Activated T-cell treated with anti-CD3 and anti-CD28 coated beads, Interleukin-2, amount 50 U/mL, for 4 hours (primary cell): ENCODE measurements around the gene IRF2. TPM values are rescaled to one million over a fixed set of nuclear protein-coding genes. Genes with fewer than 3 reads are reported as not detected.
A peak's percentile ranks its signal among the peaks of the same experiment; 100 is the strongest.

Experiments
- ATAC-seq, 2 donors: fragments of 200-7000 bp; cut with Tn5 transposase; one replicate each; pipeline ENCODE4 v1.10.0; 2021
- DNase-seq: peaks from one replicate; pipeline ENCODE4 v3.0.0-alpha.2; 2020
- H3K27me3 Mint-ChIP-seq: one replicate; pipeline ENCODE4 v1.8.0; 2021; ENCODE audit warnings: low read depth, mixed read lengths
- H3K36me3 Mint-ChIP-seq: one replicate; pipeline ENCODE4 v1.8.0; 2022; ENCODE audit warnings: mixed read lengths; ENCODE audit not compliant: insufficient read depth
- H3K4me1 Mint-ChIP-seq: one replicate; pipeline ENCODE4 v1.8.0; 2021; ENCODE audit warnings: low read depth, mixed read lengths
- H3K4me3 Mint-ChIP-seq: one replicate; pipeline ENCODE4 v1.8.0; 2021; ENCODE audit warnings: mild to moderate bottlenecking, moderate library complexity, mixed read lengths
- H3K9me3 Mint-ChIP-seq: one replicate; pipeline ENCODE4 v1.8.0; 2021; ENCODE audit warnings: mixed read lengths
- total RNA-seq, 3 donors: library from RNA; stranded (reverse); gene quantifications; one replicate each; pipeline ENCODE4 v1.2.1, GENCODE V29; 2021

The IRF2 gene
- total RNA-seq, 3 donors from 2014 or later, result 29.3 to 37.4 (median 32.8) TPM

DNA sequence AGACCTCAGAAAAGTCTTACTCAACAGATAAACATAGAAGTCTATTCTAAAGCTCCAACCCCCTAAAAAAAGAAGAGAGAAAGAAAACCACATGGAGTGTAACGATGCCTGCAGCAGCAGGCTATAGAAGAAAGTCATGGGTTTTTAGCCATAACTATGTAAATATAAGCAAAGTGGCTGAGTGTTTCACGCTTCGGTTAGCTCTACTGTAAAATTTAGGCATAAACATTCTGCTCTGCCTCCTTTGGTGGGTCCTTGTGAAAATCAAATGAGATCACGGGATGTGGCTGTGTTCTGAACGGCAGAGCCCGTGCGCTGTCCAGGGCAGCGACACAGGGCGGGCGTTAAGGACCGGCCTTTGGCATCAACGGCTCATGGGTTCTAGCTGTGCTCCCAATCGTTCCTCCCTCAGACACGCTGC is 78.4 kb downstream of the IRF2 start:
- no peaks in the 10 kb centered on the region for H3K9me3 Mint-ChIP-seq
- peaks cover 25% of the 10 kb centered on the region for H3K4me1 Mint-ChIP-seq
- peaks cover 65% of the 10 kb centered on the region for H3K36me3 Mint-ChIP-seq
- no peak overlapping the region for H3K4me3 Mint-ChIP-seq
- no peaks in the 10 kb centered on the region for H3K27me3 Mint-ChIP-seq
- DNase-seq (no peak), ATAC-seq (no peak)

DNA sequence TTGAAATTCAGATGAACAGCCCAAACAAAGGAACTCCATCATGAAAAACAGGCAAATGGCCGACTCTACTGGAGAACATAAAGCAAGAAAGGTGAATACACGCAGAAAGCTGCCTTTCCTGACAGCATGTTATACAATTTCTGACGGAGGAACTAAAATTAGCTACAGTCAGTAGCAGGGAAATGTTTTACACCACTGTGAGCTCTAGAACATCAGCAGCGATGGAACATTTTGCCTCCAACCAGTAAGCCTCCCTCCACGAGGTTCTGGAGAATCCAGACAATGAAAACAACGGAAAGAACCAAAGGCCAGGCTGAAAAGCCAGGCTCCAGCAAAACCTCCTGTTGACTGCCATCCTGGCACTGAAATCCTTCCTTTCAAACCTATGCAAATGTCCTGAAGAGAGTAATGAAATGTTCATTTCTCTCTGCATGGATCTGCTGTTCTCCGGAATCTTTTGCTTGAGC is 78.9 kb downstream of the IRF2 start:
- no peak overlapping the region for H3K4me3 Mint-ChIP-seq
- H3K9me3 Mint-ChIP-seq, result no peaks in the 10 kb centered on the region
- no peaks in the 10 kb centered on the region for H3K27me3 Mint-ChIP-seq
- H3K36me3 Mint-ChIP-seq, result peaks cover 63% of the 10 kb centered on the region
- no peak for ATAC-seq
- no peak for DNase-seq
- peaks cover 20% of the 10 kb centered on the region for H3K4me1 Mint-ChIP-seq

DNA sequence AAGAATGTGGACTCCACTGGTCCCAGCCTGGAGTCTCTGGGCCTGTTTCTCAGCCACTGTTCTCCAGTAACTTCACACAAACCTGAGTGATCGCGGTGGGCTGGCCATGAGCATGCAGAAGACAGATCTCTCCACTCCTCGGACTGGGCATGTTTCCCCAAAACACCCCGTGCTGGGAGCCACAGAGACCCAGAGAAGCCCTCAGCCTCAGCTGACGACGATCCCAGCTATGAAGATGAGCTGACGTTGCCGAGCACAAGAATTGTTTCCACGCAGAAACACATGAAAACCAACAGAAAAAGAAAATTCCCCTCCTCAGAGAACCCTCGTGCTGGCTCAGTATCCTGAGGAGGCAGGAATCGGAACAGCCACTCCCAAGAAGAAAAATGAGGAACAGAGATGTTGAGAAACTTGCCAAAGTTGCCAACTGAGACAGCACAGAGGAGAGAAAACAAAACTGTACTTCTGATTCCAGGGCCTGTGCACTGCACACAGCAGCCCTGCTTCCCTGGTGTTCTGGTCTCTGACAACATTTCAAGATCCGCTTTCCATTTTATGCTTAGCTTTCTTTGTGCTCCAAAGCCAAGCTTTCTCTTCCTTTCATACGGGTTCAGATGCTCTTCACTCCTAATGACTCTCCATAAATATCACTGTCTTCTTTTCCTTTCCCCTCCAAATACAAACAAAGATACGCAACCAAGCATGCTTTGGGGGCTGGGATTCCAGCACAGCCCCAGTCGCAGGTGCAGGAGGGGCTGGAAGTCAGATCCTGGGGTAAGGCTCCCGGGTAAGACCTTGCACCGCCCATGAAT is 81.4 kb downstream of the IRF2 start:
- no peak for DNase-seq
- peaks cover 14% of the 10 kb centered on the region for H3K4me1 Mint-ChIP-seq
- H3K36me3 Mint-ChIP-seq, result peaks cover 65% of the 10 kb centered on the region
- no peaks in the 10 kb centered on the region for H3K9me3 Mint-ChIP-seq
- H3K4me3 Mint-ChIP-seq, result no peak overlapping the region
- H3K27me3 Mint-ChIP-seq, result no peaks in the 10 kb centered on the region
- ATAC-seq, result no peak

DNA sequence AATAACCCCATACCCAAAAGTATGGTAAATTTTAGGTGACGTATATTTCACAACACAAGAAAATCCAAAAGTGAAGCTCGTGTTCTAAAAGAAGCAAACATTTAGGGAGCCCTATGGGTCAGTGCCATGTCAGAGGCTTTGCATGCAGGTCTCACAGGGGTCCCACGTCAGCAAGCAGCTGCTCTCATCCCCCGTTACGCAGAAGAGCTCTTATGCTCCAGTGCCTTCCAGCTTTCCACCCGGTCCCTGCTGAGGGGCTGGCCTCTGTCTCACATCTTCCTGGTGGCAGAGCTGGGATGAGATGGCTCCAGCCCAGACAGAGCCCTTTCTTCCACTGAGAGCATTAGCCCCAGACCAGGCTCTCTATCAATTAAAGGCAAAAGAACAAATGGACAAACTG is 82.0 kb downstream of the IRF2 start:
- Mint-ChIP-seq H3K9me3 (no peaks in the 10 kb centered on the region), H3K27me3 (no peaks in the 10 kb centered on the region), H3K4me3 (no peak overlapping the region), H3K4me1 (peaks cover 12% of the 10 kb centered on the region), H3K36me3 (peaks cover 65% of the 10 kb centered on the region)
- ATAC-seq, result no peak
- no peak for DNase-seq

DNA sequence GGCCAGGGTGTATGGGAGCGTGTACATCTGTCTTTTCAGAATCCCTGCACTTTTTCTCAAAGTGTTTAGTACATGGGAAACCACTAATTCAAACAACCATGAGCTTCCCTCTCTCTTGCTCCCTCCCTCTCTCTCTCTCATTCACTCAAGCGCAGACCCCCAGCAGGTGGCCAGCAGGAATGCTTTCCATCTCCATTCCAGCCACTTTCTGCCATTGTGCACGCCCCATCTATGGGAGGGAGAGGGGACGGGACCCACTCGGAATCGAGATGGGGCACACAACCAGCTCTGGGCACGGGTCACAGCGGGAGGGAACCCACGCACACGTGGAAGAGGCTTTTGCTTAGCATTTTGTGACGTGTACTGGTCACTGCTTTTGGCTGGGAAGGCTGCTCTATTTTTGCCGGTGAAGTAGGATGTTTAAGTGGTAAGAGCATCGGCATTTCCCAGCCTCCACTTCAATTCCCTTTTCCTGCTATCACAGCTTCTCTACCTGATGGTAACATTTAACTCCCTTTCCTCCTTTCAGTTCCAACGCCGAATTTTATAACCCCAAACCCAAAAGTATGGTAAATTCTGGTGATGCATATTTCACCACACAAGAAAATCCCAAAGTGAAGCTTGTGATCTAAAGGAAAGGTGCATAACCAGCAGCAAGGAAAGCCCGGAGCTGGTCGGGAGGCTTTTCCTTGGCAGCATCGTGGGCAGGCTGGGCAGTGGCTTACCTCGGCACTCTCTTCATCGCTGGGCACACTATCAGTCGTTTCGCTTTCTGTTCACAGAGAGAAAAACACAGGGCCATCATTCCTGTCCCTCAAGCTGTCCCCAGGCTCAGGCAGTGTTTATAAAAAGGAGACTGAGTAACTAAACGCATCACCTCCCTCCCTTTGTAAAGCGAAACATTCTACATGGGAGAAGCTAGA is 84.1 kb downstream of the IRF2 start:
- peaks cover 67% of the 10 kb centered on the region for H3K36me3 Mint-ChIP-seq
- H3K9me3 Mint-ChIP-seq, result no peaks in the 10 kb centered on the region
- H3K4me1 Mint-ChIP-seq, result peaks cover 20% of the 10 kb centered on the region
- no peak for DNase-seq
- no peak overlapping the region for H3K4me3 Mint-ChIP-seq
- no peaks in the 10 kb centered on the region for H3K27me3 Mint-ChIP-seq
- ATAC-seq, result no peak

DNA sequence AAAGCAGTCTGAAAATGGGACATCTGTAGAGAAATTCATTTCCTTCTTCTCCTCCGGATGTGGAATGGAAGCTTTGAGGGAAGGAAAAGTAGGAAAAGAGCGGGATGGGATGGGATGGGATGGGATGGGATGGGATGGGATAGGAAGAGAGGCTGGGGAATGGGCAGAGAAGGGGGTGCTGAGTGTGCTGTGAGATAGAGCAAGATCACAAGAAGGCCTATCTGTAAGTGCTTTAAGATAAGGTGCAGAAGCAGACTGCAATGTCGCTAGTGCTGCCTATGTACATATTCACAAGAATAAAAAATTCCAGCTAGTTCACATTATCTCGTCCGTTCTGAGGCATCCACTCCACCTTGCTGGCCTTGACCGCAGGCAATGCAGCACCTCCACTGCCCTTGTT is 86.2 kb downstream of the IRF2 start:
- no peak for DNase-seq
- Mint-ChIP-seq H3K4me3 (no peak overlapping the region), H3K27me3 (no peaks in the 10 kb centered on the region), H3K36me3 (peaks cover 55% of the 10 kb centered on the region), H3K9me3 (no peaks in the 10 kb centered on the region), H3K4me1 (peaks cover 36% of the 10 kb centered on the region)
- ATAC-seq, result no peak

DNA sequence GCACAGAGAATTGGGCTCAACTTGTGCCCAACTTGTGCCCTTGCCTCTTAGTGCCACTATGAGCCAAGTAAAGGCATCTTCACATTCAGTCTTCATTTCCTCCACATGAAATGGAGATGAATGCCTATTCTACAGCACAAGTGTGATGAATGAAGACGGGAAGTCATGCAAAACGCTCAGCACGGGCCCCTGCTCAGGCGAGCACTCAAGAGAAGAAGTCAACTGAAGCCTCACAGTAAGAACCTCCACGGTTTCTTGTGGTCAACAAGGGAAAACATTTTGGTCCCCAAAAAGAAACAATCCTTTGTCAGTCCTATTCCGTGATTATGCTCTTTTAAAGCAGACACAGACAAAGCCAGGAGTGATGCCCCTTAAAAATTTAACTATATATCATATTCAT is 87.0 kb downstream of the IRF2 start:
- Mint-ChIP-seq H3K36me3 (peaks cover 48% of the 10 kb centered on the region), H3K27me3 (no peaks in the 10 kb centered on the region)
- ATAC-seq, result no peak

DNA sequence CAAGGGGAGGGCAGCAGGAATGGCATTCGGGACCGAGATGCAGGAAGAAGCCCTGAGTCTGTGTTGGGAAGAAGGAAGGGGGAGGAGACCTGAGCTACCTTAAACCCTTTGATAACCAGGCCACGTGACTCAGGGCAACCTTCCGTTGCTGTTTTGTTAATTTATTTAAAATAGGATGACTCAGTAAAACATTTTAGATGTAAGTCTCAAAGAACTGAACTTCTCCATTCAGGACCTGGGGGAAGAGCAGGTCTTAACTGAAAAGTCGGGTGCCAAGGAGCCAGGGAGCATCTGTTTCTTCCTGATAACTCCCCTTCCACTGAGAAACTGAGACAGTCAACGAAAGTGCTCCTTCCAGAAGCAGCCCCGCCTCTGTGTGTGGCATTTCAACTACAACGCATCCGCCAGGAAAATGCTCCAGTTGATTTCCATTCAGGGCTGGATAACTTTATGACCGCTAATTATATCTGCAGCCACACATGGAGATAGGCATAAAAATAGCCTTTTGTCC is 88.0 kb downstream of the IRF2 start:
- H3K4me1 Mint-ChIP-seq, result peaks cover 54% of the 10 kb centered on the region
- peaks cover 39% of the 10 kb centered on the region for H3K36me3 Mint-ChIP-seq
- DNase-seq, result no peak
- ATAC-seq, result no peak
- H3K4me3 Mint-ChIP-seq, result no peak overlapping the region
- no peaks in the 10 kb centered on the region for H3K27me3 Mint-ChIP-seq
- H3K9me3 Mint-ChIP-seq, result no peaks in the 10 kb centered on the region

More for the DNA sequence above, 87.0 kb downstream of the IRF2 start:
- DNase-seq, result no peak
- H3K4me1 Mint-ChIP-seq, result peaks cover 44% of the 10 kb centered on the region
- no peaks in the 10 kb centered on the region for H3K9me3 Mint-ChIP-seq
- no peak overlapping the region for H3K4me3 Mint-ChIP-seq

DNA sequence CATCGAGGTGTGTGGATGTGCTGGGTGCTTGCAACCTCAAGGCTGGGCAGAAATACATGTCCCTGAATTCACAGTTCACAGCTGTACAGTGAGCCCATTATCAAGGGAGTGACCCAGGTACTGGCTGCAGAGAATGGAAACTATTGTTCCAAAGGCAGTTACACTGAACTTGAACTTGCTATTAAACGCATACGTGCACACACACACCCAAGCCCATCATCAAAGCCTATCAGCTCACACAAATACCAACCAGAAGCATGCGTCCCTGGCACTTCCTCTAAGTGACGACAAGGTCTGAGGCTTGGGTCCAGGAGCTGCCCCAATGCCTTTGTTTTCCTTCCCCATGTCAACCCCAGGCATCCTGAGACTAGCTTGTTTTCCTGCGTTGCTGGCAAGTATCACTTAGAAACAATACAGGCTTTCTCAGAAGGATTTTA is 88.6 kb downstream of the IRF2 start:
- H3K4me1 Mint-ChIP-seq, result peaks cover 54% of the 10 kb centered on the region
- no peaks in the 10 kb centered on the region for H3K9me3 Mint-ChIP-seq
- H3K4me3 Mint-ChIP-seq, result no peak overlapping the region
- DNase-seq (no peak), ATAC-seq (no peak)
- H3K27me3 Mint-ChIP-seq, result no peaks in the 10 kb centered on the region
- peaks cover 34% of the 10 kb centered on the region for H3K36me3 Mint-ChIP-seq

DNA sequence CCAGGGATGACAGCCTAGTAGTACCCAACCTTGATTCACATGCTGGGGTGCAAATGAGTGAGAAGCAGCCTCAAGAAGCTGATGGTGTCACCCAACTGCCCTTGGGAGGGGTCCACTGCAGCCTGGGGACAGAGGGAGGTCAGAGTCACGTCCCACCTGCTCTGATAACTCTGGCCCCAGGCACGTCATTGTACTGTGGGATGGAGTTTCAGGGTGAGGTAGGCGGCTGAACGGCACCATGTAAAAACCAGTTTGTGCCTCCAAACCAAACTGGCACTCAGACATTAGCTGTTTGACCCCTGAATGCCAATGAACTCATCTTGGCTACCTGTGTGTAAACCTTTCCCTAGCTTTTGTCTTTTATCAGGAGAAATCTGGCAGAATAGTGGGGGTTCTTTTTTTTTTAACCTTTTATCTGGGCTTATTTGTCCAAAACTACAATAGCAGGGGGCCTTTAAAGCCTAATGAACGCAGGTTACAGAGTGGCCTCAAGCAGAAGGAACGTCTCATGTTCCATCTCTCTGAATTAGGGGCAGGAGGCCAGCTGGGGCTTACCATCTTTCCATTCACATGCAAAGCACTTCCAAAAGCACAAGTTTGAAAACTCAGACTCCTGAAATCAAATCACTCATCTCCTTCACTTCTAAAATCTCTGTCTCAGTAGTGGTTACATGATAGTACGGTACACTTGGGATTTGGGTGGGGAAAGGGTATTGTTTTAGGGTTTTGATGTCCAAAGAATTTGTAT is 89.4 kb downstream of the IRF2 start:
- Mint-ChIP-seq H3K4me3 (no peak overlapping the region), H3K36me3 (peaks cover 28% of the 10 kb centered on the region), H3K9me3 (no peaks in the 10 kb centered on the region), H3K27me3 (no peaks in the 10 kb centered on the region), H3K4me1 (peaks cover 54% of the 10 kb centered on the region)
- ATAC-seq, result no peak
- DNase-seq, result no peak

DNA sequence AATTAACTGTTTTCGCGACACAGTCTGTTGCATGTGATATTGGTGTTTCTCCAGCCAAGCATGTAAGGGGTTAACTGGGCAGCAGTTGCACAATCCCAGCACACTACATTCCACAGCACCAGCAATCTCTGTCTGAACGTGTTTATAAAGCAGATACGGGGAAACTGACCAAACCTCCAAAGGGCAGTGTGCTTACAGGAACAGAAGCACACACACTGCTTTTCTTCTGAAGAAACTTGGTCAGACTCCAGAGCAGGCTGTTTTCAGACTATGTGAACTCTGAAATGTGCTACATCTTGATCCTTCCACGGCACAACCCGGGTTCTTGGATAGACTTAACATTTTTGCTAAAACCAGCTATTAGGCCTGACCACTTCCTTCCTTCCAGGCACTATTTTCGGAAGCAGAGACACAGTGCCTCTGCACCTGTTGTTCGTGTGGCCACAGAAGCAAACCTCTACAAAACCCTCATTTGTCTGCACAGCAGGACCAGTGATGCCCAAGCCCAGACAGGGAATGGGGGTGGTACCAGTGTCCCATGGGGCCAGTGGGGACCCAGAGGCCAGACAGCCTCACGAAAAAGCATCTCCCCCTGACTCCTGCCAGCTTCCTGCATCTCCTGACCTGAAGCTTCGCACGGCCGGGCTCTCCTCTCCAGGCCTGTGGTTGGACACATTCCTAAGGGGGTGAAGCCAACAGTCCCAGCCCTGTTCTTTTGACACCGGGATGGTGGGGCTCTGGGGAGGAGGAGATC is 90.1 kb downstream of the IRF2 start:
- no peak for DNase-seq
- no peak overlapping the region for H3K4me3 Mint-ChIP-seq
- H3K36me3 Mint-ChIP-seq, result peaks cover 24% of the 10 kb centered on the region
- H3K4me1 Mint-ChIP-seq, result peaks cover 54% of the 10 kb centered on the region
- no peaks in the 10 kb centered on the region for H3K27me3 Mint-ChIP-seq
- ATAC-seq, result peak in 1 of 2 donors; percentile 16
- no peaks in the 10 kb centered on the region for H3K9me3 Mint-ChIP-seq

DNA sequence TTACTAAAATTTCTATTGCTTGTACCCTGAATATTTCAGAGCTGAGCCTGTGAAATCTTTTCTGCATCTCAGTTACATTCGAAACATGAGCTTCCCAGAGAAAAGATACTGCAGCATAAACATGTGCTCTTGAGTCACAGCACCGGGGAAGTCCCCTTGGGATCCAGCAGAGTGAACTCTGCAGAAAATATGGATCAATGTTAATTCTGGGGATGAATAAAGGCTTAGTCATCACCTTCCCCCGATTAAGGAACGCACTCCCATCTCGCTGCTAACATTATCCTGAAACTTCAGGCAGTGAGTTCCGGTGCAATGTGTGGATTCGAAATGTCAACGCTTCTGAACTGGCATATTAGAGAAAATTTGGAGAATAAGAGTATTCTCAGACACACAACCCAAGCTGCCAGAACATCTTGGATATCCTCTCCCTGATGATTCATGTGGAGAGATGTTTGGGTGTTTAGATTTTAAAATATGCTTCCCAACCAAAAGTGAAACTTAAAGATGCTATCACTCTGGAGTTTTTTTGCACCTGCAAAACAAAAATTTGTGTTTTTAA is 90.8 kb downstream of the IRF2 start:
- Mint-ChIP-seq H3K27me3 (no peaks in the 10 kb centered on the region), H3K4me3 (peak overlapping the region; percentile 16), H3K36me3 (peaks cover 22% of the 10 kb centered on the region), H3K4me1 (peaks cover 56% of the 10 kb centered on the region), H3K9me3 (no peaks in the 10 kb centered on the region)
- peak in 1 of 2 donors; percentile 4 for ATAC-seq
- no peak for DNase-seq

DNA sequence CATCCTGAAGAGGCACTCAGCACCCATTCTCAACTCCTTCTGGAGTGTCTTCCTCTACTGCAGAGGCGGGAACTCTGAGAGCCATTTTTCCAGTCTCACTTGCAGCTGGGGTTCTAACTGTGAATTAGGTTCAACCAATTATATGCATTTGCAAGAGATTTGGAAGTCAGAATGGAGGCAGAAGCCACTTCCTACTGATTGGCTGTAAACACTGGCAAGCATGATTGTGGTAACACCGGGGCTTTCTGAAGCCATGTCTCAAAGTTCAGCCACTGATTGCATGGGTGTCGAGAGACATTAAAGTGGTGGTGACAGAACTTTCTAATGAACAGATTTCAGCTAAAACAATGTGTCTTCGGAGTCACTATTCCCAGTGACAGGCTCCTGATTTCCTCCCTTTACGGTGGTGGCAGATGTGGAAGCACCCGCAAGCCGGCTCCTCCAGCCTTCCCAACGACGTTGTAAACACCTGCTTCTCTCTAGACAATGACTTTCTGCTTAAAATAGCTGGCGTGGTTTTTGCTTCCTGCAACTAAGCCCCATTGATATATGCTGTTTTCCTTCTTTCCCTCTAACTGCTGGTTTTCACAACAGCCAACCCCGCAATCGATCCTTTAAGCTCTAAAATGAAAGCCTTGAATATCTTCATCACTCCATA is 92.0 kb downstream of the IRF2 start:
- H3K27me3 Mint-ChIP-seq, result no peaks in the 10 kb centered on the region
- ATAC-seq (peak in 1 of 2 donors; percentile 47), DNase-seq (no peak)
- peaks cover 14% of the 10 kb centered on the region for H3K36me3 Mint-ChIP-seq
- no peaks in the 10 kb centered on the region for H3K9me3 Mint-ChIP-seq
- no peak overlapping the region for H3K4me3 Mint-ChIP-seq
- H3K4me1 Mint-ChIP-seq, result peaks cover 54% of the 10 kb centered on the region
